Effector memory CD8-positive, alpha-beta T cell (primary cell): ENCODE results near the gene WRAP73.

Experiments
- ATAC-seq: fragments of 150-1000 bp; cut with Tn5 transposase; replicated peaks from 2 replicates; pipeline ENCODE4 v1.10.0; 2021; ENCODE audit warnings: mild to moderate bottlenecking, moderate library complexity
- DNase-seq, 3 experiments: peaks; one replicate each; pipeline ENCODE4 v3.0.0; 2021
- H3K27ac Mint-ChIP-seq, 2 donors: one replicate each; pipeline ENCODE4 v1.8.0; 2022; ENCODE audit warnings: mild to moderate bottlenecking in 2 of 2, mixed read lengths in 2 of 2, moderate library complexity in 2 of 2
- H3K27me3 Mint-ChIP-seq, 2 donors: one replicate each; pipeline ENCODE4 v1.8.0; 2022; ENCODE audit warnings: mixed read lengths in 2 of 2
- H3K36me3 Mint-ChIP-seq: one replicate; pipeline ENCODE4 v1.8.0; 2022; ENCODE audit warnings: mild to moderate bottlenecking, moderate library complexity, mixed read lengths; ENCODE audit not compliant: insufficient read depth
- H3K4me1 Mint-ChIP-seq, 2 donors: one replicate each; pipeline ENCODE4 v1.8.0; 2022; ENCODE audit warnings: low read depth in 2 of 2, mixed read lengths in 2 of 2
- H3K4me3 Mint-ChIP-seq, 2 donors: one replicate each; pipeline ENCODE4 v1.8.0; 2022; ENCODE audit warnings: mild to moderate bottlenecking in 2 of 2, mixed read lengths in 2 of 2, moderate library complexity in 2 of 2
- H3K9me3 Mint-ChIP-seq, 2 donors: one replicate each; pipeline ENCODE4 v1.8.0; 2022; ENCODE audit warnings: mixed read lengths in 2 of 2

Gene WRAP73

DNA sequence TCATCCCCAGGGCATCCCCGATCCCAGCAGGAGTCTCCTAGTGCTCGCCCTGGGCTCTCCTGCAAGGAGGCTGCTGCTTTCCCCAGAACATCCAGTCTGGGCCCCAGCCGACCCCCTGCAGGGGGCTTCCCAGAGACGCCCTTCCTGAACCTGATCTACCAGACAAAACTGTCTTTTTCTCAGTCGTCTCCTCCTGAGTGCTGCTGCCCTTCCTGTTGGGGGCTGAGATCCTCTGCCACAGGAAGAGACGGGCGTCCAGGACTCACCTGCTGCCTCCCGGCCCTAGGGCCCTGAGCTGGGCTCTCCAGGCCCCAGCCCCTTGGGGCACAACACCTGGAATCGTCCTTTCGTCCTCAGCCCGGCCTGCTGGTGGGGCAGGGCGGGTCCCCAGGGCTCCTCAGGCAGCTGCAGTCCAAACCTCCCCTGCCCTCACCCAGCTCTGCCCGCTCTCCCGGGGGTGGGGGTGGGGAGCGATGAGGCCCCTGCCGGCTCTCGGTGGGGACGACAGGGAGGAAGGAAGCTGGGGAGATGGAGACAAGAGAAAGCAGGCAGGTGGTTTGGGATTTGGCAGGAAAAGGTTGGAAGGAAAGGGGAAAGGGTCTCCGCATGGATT is 39.3 kb upstream of the WRAP73 start:
- no peak overlapping the region for H3K4me3 Mint-ChIP-seq
- ATAC-seq (no peak), DNase-seq (no peak)
- H3K9me3 Mint-ChIP-seq = no peaks in the 10 kb centered on the region
- peaks cover 0 to 4% of the 10 kb centered on the region in 2 donors for H3K4me1 Mint-ChIP-seq
- H3K27me3 Mint-ChIP-seq = peaks cover 6 to 44% of the 10 kb centered on the region in 2 donors
- no peak overlapping the region for H3K27ac Mint-ChIP-seq
- no peaks in the 10 kb centered on the region for H3K36me3 Mint-ChIP-seq

DNA sequence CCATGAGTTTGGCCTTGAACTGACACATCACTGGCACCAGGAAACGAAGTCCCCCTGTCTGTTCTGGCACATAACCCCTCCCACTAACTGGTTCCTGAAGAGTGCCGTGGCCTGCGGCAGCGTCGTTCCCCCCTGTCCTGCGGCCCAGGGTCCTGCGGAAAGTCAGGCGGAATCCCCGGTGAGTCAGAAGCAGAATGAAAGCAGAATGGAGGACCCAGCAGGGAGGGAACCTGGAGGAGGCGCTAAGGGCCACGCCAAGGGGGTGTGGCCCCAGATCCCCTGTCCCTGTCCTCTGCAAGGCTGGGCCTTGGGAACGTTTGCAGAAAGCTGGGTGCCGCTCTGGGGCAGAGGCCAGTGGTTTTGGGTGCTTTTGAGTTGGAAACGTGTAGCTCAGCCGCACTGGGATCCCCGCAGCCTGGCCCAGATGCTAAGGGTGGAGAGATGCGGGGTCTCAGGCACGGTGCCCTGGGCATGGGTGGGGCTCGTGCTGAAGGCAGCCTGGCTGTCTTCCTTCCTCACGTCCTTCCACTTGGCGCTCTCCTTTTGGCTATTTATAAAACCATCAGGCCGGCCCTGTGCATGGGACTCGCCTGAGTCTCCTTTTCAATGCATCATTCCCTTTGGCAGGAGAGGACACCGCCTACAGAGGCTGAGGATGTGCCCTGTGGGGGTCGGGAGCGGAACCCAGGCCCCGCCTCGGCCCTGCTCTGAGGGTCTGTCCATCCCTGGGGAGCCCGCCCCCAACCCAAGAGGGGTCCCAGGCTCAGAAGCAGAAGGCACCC is 38.6 kb upstream of the WRAP73 start:
- H3K36me3 Mint-ChIP-seq = no peaks in the 10 kb centered on the region
- H3K27ac Mint-ChIP-seq = no peak overlapping the region
- H3K4me3 Mint-ChIP-seq = no peak overlapping the region
- DNase-seq (no peak), ATAC-seq (no peak)
- no peaks in the 10 kb centered on the region for H3K9me3 Mint-ChIP-seq
- peaks cover 0 to 4% of the 10 kb centered on the region in 2 donors for H3K4me1 Mint-ChIP-seq
- peaks cover 6 to 44% of the 10 kb centered on the region in 2 donors for H3K27me3 Mint-ChIP-seq

DNA sequence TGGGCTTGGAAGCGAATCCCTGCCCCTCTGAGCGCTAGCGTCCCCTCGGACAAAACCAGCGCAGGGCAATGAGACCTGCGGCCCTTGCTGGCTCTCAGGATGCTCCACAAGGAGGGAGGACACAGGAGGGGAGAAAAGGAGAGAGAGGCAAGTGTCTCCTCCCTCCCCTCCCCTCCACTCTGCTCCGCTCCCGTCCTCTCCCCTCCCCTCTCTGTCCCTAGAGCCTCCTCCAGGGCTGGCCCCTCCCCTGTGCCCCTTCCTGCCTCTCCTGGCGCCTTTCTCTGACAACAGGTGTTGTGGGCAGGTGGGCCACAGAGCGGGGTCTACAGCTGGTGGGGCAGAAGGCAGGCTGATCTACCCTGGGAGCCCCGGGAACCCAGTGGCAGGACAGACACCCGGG is 37.6 kb upstream of the WRAP73 start:
- no peaks in the 10 kb centered on the region for H3K9me3 Mint-ChIP-seq
- H3K4me1 Mint-ChIP-seq = peaks cover 0 to 4% of the 10 kb centered on the region in 2 donors
- ATAC-seq = no peak
- H3K27ac Mint-ChIP-seq = no peak overlapping the region
- DNase-seq = no peak
- H3K36me3 Mint-ChIP-seq = no peaks in the 10 kb centered on the region
- H3K27me3 Mint-ChIP-seq = peaks cover 6 to 54% of the 10 kb centered on the region in 2 donors
- H3K4me3 Mint-ChIP-seq = no peak overlapping the region

DNA sequence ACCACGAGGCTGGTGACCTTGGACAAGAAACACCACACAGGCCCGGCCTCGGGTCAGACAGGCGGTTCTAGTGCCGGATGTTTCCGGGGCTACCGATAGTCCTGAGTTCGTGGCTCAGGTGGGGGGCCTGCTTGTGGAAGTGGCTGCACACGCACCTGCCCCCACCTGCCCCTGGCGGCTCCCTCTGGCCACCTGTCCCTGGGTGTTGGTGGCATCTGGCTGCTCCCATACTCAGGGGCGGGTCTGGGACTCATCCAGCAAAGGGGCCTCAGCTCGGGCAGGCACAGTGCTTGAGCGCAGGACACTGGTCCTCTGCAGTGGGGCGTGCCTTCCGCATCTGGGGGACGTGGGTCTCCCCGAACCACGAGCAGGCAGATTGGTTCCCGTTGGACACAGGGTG is 36.0 kb upstream of the WRAP73 start:
- Mint-ChIP-seq H3K27ac (no peak overlapping the region), H3K9me3 (no peaks in the 10 kb centered on the region), H3K27me3 (peaks cover 6 to 40% of the 10 kb centered on the region in 2 donors), H3K36me3 (no peaks in the 10 kb centered on the region), H3K4me1 (peaks cover 0 to 4% of the 10 kb centered on the region in 2 donors), H3K4me3 (no peak overlapping the region)
- ATAC-seq (no peak), DNase-seq (no peak)

DNA sequence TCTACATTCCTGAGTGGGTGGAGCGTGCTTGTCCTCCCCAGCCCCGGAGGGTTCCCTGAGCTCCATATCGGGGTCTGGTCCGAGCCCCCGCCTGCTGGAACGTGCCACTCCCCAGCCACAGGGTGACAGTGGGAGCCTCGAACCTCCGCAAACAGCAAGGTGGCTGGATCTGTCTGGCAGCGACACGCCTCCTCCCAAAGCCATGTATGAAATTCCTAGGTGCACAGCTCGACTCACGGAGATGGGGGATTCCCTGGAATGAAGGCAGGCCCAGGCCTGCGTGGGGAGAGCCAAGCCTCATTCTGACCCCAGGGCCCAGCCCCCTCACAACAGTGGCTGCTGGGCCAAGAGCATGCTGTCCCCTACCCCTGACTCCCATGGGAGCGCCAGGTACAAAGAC is 35.3 kb upstream of the WRAP73 start:
- no peaks in the 10 kb centered on the region for H3K36me3 Mint-ChIP-seq
- H3K4me3 Mint-ChIP-seq = no peak overlapping the region
- no peak for DNase-seq
- H3K27ac Mint-ChIP-seq = no peak overlapping the region
- peaks cover 0 to 4% of the 10 kb centered on the region in 2 donors for H3K4me1 Mint-ChIP-seq
- H3K27me3 Mint-ChIP-seq = peaks cover 6 to 40% of the 10 kb centered on the region in 2 donors
- H3K9me3 Mint-ChIP-seq = no peaks in the 10 kb centered on the region
- ATAC-seq = no peak

DNA sequence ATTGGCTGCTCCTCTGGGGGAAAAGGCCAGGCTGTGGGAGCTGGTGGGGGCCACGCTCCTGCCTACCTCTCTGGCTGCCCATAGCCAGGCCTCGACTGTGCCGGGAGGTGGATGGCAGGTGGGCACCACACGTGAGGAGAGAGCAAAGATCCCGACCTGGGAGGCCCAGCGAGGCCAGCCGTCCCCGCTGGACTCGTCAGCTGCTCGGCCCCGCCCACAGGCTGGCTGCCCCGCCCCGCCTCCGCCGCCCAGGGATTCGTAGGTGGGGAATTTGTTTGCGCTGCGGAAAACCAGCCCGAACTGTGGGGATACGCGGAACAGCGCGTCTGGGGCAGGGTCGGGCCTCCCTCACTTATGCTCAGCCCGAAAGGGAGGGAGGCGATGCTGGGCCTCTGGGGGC is 34.1 kb upstream of the WRAP73 start:
- Mint-ChIP-seq H3K36me3 (no peaks in the 10 kb centered on the region), H3K4me1 (peaks cover 3 to 9% of the 10 kb centered on the region in 2 donors), H3K4me3 (no peak overlapping the region), H3K27ac (no peak overlapping the region), H3K27me3 (peaks cover 6 to 34% of the 10 kb centered on the region in 2 donors), H3K9me3 (no peaks in the 10 kb centered on the region)
- ATAC-seq (no peak), DNase-seq (no peak)

DNA sequence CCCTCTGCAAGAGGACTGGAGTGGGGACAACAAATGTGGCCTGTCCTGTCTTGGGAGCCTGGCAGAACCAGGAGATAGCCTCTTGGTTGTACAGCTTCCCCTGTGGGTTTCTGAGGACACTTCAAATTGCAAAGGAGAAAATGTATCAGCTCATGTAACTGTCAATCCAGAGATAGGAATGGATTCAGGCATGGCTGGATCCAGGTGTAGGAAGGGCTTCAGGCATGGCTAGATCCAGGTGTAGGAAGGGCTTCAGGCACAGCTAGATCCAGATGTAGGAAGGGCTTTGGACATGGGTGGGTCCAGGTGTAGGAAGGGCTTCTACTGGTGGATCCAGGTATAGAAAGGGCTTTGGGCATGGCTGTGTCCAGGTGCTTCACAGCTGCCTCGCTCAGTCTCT is 33.3 kb upstream of the WRAP73 start:
- H3K4me3 Mint-ChIP-seq = no peak overlapping the region
- peaks cover 1 to 11% of the 10 kb centered on the region in 2 donors for H3K4me1 Mint-ChIP-seq
- H3K27ac Mint-ChIP-seq = no peak overlapping the region
- ATAC-seq (no peak), DNase-seq (no peak)
- H3K9me3 Mint-ChIP-seq = no peaks in the 10 kb centered on the region
- no peaks in the 10 kb centered on the region for H3K36me3 Mint-ChIP-seq
- peaks cover 6 to 26% of the 10 kb centered on the region in 2 donors for H3K27me3 Mint-ChIP-seq

DNA sequence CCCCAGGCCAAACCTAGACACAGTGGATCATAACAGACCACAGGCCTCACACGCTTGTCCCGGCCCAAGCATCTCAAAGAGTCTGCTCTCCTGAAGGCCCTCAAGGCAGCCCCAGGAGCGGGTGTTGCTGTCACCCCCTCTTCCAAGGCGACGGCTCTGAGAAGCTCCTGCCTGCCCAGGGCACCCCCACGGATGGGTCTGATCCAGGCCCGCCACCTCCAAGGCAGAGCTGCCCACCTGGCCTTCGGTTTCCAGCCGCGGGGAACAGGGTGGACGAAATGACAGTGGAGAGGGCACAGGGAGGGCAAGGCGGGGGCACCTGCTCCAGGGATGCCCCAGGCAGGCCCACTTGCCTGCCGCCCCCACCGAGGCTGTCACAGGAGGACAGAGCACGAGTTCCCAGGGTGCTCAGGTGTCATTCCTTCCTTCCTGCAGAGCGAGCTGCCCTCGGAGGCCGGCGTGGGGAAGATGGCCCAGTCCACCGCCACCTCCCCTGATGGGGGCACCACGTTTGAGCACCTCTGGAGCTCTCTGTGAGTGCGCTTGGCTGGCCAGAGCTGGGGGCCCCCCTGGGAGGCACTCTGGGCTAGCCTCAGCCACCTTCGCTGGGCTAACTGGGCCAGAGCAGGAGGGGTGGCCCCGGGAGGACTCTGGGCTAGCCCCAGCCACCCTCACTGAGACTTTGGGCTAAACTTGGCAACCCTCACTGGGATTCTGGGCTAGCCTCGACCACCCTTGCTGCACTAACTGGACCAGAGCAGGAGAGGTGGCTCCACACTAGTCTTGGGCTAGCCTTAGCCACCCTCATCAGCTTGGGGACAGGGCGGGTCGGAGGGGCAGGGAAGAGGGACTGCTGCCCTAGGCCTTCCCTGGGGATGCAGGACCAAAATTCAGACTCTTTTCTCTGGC is 32.2 kb upstream of the WRAP73 start:
- H3K9me3 Mint-ChIP-seq = no peaks in the 10 kb centered on the region
- H3K4me3 Mint-ChIP-seq = no peak overlapping the region
- DNase-seq (no peak), ATAC-seq (no peak)
- H3K27ac Mint-ChIP-seq = no peak overlapping the region
- peaks cover 7 to 20% of the 10 kb centered on the region in 2 donors for H3K4me1 Mint-ChIP-seq
- peaks cover 6 to 18% of the 10 kb centered on the region in 2 donors for H3K27me3 Mint-ChIP-seq
- H3K36me3 Mint-ChIP-seq = no peaks in the 10 kb centered on the region

DNA sequence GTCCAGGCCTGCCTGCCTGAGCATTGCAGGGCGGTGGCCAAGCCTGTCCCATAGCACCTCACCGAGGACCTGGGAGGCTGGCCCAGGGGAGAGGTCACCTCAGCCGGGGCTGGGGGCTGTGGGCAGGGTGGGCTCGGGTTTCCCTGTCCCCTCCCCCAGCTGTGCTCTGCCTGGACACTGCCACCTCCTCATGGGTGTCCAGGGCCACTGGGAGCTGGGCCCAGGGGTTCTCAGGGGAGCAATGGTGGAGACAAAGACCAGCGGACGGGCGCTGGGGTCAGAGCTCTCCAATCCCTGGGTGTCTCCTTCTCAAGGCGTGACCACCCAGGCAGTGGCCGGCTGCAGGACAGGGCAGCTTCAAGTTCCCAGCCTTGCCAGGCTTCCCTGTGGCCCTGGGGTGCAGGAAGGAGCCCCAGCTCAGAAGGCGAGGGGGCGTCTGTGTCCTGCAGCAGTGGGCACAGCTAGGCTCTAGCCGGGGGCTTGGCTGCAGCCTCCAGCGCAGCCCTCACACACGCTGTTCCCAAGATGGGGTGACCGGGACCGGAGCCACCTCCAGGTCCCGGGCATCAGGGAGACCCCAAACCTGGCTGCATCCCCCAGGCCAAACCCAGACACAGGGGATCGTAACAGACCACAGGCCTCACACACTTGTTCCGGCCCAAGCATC is 31.5 kb upstream of the WRAP73 start:
- no peak for DNase-seq
- H3K4me1 Mint-ChIP-seq = peaks cover 12 to 24% of the 10 kb centered on the region in 2 donors
- no peaks in the 10 kb centered on the region for H3K9me3 Mint-ChIP-seq
- H3K4me3 Mint-ChIP-seq = no peak overlapping the region
- ATAC-seq = no peak
- H3K36me3 Mint-ChIP-seq = no peaks in the 10 kb centered on the region
- H3K27ac Mint-ChIP-seq = no peak overlapping the region
- H3K27me3 Mint-ChIP-seq = peaks cover 6 to 18% of the 10 kb centered on the region in 2 donors

DNA sequence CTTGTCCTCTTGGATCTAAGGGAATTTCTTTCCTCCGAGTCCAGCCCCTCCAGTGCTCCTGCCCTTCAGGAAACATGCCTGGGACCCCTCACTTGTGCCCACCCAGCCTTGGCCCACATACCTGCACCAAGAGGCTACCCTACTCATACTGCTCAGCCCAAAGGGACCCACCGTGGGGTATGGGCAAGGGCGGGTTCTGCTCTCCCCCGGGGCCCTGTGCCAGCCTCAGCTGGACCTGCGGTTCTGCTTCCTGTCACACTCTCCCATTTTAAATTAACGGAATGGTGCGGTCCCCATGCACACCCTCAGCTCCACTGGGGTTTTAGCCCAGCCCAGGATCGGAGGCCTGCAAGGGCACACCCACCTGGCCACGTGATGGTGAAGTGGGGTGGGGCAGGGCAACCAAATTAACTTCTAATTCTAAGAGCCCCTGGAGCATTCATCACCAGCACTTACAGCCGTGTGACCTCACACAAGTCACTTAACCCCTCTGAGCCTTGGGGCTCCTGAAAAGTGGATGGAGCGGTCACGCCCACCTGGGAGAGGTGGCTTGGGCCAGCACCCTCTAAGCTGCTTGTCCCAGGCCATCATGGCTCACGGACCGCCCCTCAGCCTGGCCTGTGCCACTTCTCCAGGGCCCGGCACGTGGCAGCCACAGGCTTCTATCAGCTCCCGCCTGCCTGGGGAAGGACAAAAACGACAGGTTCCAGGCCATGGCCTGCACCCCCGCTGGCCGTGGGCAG is 30.8 kb upstream of the WRAP73 start:
- Mint-ChIP-seq H3K27me3 (peaks cover 6 to 18% of the 10 kb centered on the region in 2 donors), H3K36me3 (no peaks in the 10 kb centered on the region), H3K9me3 (no peaks in the 10 kb centered on the region), H3K4me3 (no peak overlapping the region), H3K27ac (no peak overlapping the region), H3K4me1 (peaks cover 12 to 29% of the 10 kb centered on the region in 2 donors)
- ATAC-seq = no peak
- no peak for DNase-seq

DNA sequence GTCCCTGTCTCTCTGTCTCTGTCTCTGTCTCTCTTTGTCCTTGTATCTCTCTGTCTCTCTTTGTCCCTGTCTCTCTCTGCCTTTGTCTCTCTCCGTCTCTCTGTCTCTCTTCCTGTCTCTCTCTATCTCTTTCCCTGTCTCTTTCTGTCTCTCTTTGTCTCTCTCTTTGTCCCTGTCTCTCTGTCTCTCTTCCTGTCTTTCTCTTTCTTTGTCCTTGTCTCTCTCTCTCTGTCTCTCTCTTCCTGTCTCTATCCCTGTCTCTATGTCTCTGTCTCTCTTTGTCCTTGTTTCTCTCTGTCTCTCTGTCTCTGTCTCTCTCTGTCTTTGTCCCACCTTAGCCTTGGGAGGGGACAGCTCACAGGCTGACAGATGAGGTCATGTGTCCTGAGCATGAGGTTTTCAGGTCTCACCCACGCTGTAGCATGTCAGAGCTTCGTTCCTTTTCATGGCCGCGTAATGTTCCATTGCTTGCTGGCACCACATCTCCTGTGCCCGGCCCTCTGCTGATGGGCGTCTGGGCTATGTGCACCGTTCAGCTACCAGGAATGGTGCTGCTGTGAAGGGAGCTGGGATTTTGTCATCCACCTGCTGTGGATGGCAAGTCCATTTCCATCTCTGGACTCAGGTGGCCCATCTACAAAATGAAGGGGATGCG is 30.0 kb upstream of the WRAP73 start:
- Mint-ChIP-seq H3K36me3 (no peaks in the 10 kb centered on the region), H3K9me3 (no peaks in the 10 kb centered on the region), H3K4me1 (peaks cover 12 to 34% of the 10 kb centered on the region in 2 donors), H3K4me3 (no peak overlapping the region), H3K27me3 (peaks cover 0 to 11% of the 10 kb centered on the region in 2 donors), H3K27ac (no peak overlapping the region)
- DNase-seq (no peak), ATAC-seq (no peak)

DNA sequence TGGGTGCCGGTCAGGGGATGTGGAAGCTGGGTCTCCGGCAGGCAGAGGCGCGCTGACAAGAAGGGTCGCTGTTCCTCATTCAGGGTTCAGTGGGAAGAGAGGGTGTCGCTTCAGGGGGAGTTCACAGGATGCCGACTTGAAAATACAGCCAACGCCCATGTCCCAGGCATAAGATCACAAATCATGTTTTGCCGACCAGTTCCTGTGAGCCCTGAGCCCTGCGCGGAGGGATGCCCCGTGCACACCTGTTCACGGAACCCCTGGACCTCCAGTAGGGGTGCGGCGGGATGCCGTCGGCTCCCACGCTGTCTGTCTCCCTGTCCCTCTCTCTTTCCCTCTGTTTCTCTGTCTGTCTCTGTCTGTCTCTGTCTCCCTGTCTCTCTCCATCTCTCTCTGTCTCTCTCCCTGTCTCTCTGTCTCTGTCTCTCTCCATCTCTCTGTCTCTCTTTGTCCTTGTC is 29.2 kb upstream of the WRAP73 start:
- Mint-ChIP-seq H3K27ac (no peak overlapping the region), H3K36me3 (no peaks in the 10 kb centered on the region), H3K4me3 (no peak overlapping the region), H3K4me1 (peaks cover 12 to 34% of the 10 kb centered on the region in 2 donors), H3K27me3 (peaks cover 0 to 10% of the 10 kb centered on the region in 2 donors), H3K9me3 (no peaks in the 10 kb centered on the region)
- DNase-seq (no peak), ATAC-seq (no peak)
